Measurements from ENCODE around the gene STK32B.

Gene STK32B

DNA sequence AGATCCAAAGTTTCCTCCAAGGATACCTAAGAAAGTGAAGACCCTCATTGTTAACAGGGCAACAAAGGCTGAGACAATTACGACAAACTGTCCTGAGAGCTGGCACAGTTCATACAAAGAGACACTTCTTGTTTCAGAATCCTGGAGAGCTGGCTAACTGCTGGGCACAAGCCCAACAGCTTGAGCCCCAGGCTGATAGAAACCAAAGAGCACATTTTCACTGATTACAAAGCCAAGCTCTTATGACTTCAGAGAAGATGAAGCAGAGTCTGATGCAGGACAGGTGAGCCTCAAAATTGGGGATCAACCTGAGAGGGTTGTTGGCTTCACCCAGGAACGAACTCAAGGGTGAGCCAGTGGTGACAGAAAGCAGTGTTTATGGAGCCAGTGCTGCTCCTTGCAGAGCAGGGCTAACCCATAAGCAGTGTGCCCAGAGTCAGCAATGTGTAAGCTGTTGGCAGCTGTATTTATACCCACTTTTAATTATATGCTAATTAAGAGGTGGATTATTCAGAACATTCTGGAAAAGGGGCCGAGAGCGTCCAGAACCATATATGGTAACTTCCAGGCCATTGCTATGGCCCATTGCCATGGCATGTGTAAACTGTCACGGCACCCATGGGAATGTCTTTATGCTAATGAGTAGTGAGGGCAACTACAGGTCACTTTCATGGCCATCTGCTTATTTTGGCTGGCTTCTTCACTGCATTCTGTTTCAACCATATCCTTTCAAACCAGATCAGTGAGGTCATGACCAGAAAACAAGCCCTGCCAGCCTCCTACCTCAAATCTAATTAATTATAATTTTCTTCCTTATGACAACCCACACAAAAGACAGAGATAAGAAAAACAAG, 473.4 kb downstream of the STK32B start:
- no peak for DNase-seq (ENCODE audit: low read depth in 2 of 2)

DNA sequence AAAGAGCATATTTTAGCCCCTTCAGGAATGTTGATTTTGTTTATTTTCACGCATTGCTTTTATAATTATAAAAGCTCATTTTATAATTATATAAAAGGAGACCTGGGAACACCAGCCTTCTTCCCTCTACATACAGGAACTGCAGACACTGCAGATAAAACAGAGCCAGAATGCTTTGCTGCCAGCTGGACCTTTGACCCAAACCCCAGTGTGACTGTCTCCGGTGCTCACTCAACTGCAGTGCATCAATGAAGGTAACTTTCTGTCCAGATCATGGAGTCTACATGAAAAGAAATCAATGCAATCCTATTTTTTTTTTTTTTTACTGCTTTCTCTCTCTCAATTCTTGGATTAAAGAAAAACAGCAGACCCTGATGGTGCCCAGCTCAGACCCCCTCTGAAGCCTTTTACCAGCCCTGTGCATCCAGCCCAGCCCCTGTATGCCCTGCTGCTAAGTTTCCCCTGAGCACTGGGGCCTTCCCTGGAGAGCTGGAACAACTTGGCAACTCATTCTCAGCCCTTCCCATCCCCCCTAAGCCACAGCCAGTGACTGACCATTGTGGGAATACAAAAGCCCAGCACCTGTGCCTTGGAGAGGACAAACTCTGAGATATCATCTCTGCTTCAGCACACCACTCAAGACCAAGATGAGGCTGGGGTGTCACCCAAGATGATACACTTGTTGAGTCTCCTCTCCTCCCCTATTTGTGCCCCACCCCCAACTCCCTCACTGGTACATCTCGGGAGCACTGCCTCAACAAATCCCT, 475.0 kb downstream of the STK32B start:
- DNase-seq (ENCODE audit: low read depth in 2 of 2) = no peak

- DNase-seq (ENCODE audit: low read depth in 2 of 2) = no peak
Observed at GRCh38 chr4:5527211-5527610, 475.9 kb downstream of the STK32B start.

DNA sequence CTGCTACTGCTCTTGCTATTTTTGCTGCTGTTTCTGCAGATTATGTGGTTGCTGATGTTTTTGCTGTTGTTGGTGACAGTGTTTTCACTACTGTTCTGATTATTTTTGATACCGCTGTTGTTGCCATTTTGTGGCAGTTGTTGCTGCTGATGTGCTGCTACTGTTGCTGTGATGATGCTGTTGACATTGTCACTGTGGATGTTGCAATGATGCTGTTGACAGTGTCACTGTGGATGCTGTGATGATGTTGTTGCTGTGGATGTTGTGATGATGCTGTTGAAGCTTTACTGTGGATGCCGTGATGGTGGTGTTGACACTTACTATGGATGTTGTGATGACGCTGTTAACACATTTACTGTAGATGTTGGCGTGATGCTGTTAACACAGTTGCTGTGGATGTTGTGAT, 476.8 kb downstream of the STK32B start:
- DNase-seq (ENCODE audit: low read depth in 2 of 2) = no peak

GRCh38 chr4:5532100-5532499, 480.8 kb downstream of the STK32B start:
- DNase-seq (ENCODE audit: low read depth in 2 of 2) = no peak

DNA sequence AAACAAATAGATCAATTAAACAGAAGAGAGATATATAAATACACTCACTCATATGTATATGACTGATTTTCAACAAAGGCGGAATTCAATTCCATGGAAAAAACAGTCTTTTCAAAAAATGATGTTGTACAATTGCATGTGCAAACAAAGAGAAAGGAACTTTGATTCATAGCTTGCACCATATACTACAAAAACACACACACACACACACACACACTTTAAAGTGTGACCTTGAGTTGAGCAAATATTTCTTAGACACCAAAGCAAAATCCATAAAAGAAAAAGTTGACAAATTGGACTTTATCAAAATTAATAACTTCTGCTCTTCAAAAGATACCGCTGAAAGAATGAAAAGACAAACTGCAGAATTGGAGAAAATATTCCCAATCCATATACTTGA, 488.3 kb downstream of the STK32B start:
- DNase-seq (ENCODE audit: low read depth in 2 of 2) = no peak

DNA sequence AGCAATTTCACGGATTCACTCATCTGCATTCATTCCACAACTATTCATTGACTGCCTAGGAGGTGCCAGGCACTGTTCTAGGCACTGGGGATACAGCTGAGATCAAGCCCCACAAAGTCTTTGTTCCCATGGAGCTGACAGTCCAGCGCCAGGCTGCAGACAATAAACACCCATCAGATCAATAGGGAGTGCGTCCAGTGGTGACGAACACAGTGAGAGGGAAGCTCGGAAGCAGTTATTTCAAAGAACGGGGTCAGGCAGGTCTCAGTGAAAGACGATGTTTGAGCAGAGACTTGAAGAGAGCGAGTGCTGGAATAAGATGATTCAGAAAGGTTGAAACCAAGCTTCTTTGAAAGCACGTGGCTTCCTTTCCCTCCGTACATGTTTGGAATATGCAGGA, 489.9 kb downstream of the STK32B start:
- no peak for DNase-seq (ENCODE audit: low read depth in 2 of 2)

DNA sequence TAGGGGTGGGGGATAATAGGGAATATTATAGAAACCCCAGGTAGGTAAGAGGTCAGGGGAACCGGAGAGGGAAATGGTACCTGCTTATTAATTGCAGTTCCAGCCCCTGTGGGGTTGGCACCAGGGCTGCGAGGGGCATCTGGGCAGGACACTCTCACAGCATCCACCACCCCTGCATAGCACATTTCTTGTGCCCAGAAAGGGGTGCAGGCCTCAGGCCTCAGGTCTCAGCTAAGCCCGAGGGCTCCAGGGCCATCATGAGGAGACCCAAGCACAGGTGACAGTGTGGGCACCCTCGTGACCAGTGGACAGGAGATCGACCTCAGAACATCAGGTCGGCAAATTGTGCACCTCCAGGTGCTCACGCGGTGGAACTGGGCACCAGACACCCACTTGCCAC, 492.4 kb downstream of the STK32B start:
- no peak for DNase-seq (ENCODE audit: low read depth in 2 of 2)

GRCh38 chr4:5544762-5545161, 493.5 kb downstream of the STK32B start:
- DNase-seq (ENCODE audit: low read depth in 2 of 2) = no peak

GRCh38 chr4:5545271-5545670, 494.0 kb downstream of the STK32B start:
- no peak for DNase-seq (ENCODE audit: low read depth in 2 of 2)

DNA sequence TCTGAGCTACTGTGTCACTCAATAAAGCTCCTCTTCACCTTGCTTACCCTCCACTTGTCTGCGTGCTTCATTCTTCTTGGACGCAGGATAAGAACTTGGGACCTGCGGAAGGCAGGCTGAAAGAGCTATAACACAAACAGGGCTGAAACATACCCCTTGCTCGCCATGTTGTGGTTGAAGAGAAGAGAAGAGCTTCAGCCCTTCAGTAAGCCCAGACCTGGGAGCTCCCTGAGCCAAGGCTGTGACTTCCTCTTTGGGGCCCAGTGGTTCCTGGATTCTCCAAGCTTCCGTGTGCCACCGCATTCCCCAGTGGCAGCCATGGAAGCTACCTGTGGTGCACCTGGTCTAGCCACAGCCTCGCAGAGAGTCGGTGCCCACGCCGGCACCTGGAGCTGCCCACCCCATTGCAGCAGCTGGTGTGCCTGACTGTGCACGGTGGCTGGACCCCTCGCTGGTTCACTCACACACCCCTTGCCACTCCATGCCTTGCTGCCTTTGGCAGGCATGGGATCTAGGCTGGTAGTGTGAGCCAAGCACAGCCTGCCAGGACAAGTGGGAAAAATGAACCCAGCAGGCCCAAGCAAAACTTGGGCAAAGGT, 496.5 kb downstream of the STK32B start:
- no peak for DNase-seq (ENCODE audit: low read depth in 2 of 2)

Data from stimulated activated CD8-positive, alpha-beta memory T cell treated with anti-CD3 and anti-CD28 coated beads, Interleukin-2, amount 100 ng/mL, for 1 hour (primary cell).